Mesothelial cell of epicardium (in vitro differentiated cells): ENCODE results near the gene ITGAV. TPM values are rescaled to one million over a fixed set of nuclear protein-coding genes. Genes with fewer than 3 reads are reported as not detected.

Source experiments
- DNase-seq, 2 experiments: peaks; one replicate each; pipeline ENCODE4 v3.0.0; 2021; ENCODE audit warnings: low spot score in 2 of 2; ENCODE audit not compliant: unreplicated experiment in 2 of 2
- H3K27ac Mint-ChIP-seq: 2 replicates; pipeline ENCODE4 v1.8.0; 2021; ENCODE audit warnings: mixed read lengths
- H3K27me3 Mint-ChIP-seq: 2 replicates; pipeline ENCODE4 v1.8.0; 2021; ENCODE audit warnings: low read depth, mixed read lengths
- H3K36me3 Mint-ChIP-seq: 2 replicates; pipeline ENCODE4 v1.8.0; 2021; ENCODE audit warnings: mixed read lengths
- H3K4me1 Mint-ChIP-seq: 2 replicates; pipeline ENCODE4 v1.8.0; 2021; ENCODE audit warnings: mixed read lengths
- H3K4me3 Mint-ChIP-seq: 2 replicates; pipeline ENCODE4 v1.8.0; 2021; ENCODE audit warnings: mild to moderate bottlenecking, moderate library complexity, mixed read lengths
- H3K9me3 Mint-ChIP-seq: 2 replicates; pipeline ENCODE4 v1.8.0; 2021; ENCODE audit warnings: mixed read lengths
- CTCF ChIP-seq: fragments of 200-600 bp; sonication (generic); IDR thresholded peaks from one replicate; pipeline ENCODE4 v1.5.0; 2021; ENCODE audit warnings: antibody characterized with exemption; ENCODE audit not compliant: unreplicated experiment
- total RNA-seq: library from RNA; stranded (reverse); gene quantifications from 3 replicates; pipeline ENCODE4 v1.2.1, GENCODE V29; 2021

ITGAV gene
- total RNA-seq, result 93.3 to 112 TPM (median 100 TPM) in 3 replicates

- H3K36me3 Mint-ChIP-seq, result no peaks in the 10 kb centered on the region
- peak within 1 kb of the TSS; percentile 95 for H3K27ac Mint-ChIP-seq
- no peak for TF ChIP-seq CTCF
- no peaks in the 10 kb centered on the region for H3K27me3 Mint-ChIP-seq
- peak; percentile 84 to 91 for DNase-seq
- H3K9me3 Mint-ChIP-seq, result no peaks in the 10 kb centered on the region
- peak within 1 kb of the TSS; percentile 82 for H3K4me3 Mint-ChIP-seq
- H3K4me1 Mint-ChIP-seq, result peaks cover 54% of the 10 kb centered on the region
Observed at GRCh38 chr2:186589612-186590349, at the start of gene ITGAV. Gene ITGAV, plus strand, starts transcription at chr2:186590056. Its CDS starts 283 bp downstream, at chr2:186590339.

- peaks cover 17% of the 10 kb centered on the region for H3K4me1 Mint-ChIP-seq
- peak overlapping the region; percentile 77 for H3K27ac Mint-ChIP-seq
- no peak for DNase-seq
- no peak for TF ChIP-seq CTCF
- H3K27me3 Mint-ChIP-seq, result no peaks in the 10 kb centered on the region
- H3K4me3 Mint-ChIP-seq, result no peak overlapping the region
- H3K36me3 Mint-ChIP-seq, result no peaks in the 10 kb centered on the region
- H3K9me3 Mint-ChIP-seq, result peaks cover 4% of the 10 kb centered on the region
Observed at GRCh38 chr2:186540941-186541340, 48.9 kb upstream of the ITGAV start.

GRCh38 chr2:186542002-186542401 is 47.9 kb upstream of the ITGAV start:
- peaks cover 17% of the 10 kb centered on the region for H3K4me1 Mint-ChIP-seq
- H3K9me3 Mint-ChIP-seq, result peaks cover 4% of the 10 kb centered on the region
- H3K4me3 Mint-ChIP-seq, result no peak overlapping the region
- no peak for TF ChIP-seq CTCF
- no peaks in the 10 kb centered on the region for H3K27me3 Mint-ChIP-seq
- no peaks in the 10 kb centered on the region for H3K36me3 Mint-ChIP-seq
- H3K27ac Mint-ChIP-seq, result no peak overlapping the region
- no peak for DNase-seq

- H3K4me1 Mint-ChIP-seq, result peaks cover 17% of the 10 kb centered on the region
- H3K36me3 Mint-ChIP-seq, result no peaks in the 10 kb centered on the region
- H3K27me3 Mint-ChIP-seq, result no peaks in the 10 kb centered on the region
- no peak overlapping the region for H3K4me3 Mint-ChIP-seq
- no peak for DNase-seq
- no peaks in the 10 kb centered on the region for H3K9me3 Mint-ChIP-seq
- no peak for TF ChIP-seq CTCF
- peak overlapping the region; percentile 90 for H3K27ac Mint-ChIP-seq
Observed at GRCh38 chr2:186543561-186544131, 46.2 kb upstream of the ITGAV start.

GRCh38 chr2:186544255-186544675 is 45.6 kb upstream of the ITGAV start:
- no peaks in the 10 kb centered on the region for H3K36me3 Mint-ChIP-seq
- peak overlapping the region; percentile 90 for H3K27ac Mint-ChIP-seq
- no peaks in the 10 kb centered on the region for H3K27me3 Mint-ChIP-seq
- TF ChIP-seq CTCF, result no peak
- peaks cover 17% of the 10 kb centered on the region for H3K4me1 Mint-ChIP-seq
- H3K4me3 Mint-ChIP-seq, result no peak overlapping the region
- no peak for DNase-seq
- no peaks in the 10 kb centered on the region for H3K9me3 Mint-ChIP-seq
